ENCODE measurements around the gene CDT1.

- TF ChIP-seq CTCF (IDR thresholded peaks at IDR 0.05) (no peak), POLR2A (IDR thresholded peaks at IDR 0.05) (no peak), POLR2AphosphoS5 (IDR thresholded peaks at IDR 0.05) (no peak)
Observed at GRCh38 chr16:88842308-88842756, 38.7 kb downstream of the CDT1 start.
